Measurements from ENCODE around the gene HIP1. TPM values are rescaled to one million over a fixed set of nuclear protein-coding genes. Genes with fewer than 3 reads are reported as not detected.

HIP1 gene
- polyA plus RNA-seq, 6 donors from 2014 or later, result 2.5 to 7.8 (median 4.3) TPM

DNA sequence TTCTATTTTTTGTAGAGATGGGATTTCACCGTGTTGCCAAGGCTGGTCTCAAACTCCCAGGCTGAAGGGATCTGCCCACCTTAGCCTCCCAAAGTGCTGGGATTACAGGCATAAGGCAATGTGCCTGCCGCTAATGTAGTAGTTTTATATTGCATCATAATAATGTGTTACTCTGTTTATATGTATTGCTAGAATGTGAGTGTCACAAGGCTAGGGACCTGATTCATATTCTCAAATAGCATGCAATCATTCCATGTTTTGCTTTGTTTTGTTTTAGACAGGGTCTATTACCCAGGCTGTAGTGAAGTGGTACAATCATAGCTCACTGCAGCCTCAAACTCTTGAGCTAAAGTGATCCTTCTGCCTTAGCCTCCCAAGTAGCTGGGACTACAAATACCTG is 19.8 kb upstream of the HIP1 start:
- no peak for ATAC-seq (ENCODE audit: low read depth in 2 of 2)
- no peaks in the 10 kb centered on the region for H3K27me3 Mint-ChIP-seq
- peak overlapping the region in 1 of 8 donors; percentile 18 for H3K4me3 Mint-ChIP-seq

DNA sequence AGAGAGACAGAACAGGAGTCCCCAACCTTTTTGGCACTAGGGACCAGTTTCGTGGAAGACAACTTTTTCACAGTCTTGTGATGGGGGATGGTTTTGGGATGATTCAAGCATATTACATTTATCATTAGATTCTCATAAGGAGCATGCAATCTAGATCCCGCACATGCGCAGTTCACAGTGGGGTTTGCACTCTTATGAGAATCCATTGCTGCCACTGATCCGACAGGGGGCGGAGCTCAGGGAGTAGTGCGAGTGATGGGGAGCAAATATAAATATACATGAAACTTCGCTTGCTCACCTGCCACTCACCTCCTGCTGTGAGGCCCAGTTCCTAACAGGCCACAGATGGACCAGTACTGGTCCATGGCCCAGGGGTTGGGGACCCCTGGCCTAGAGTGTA is 19.1 kb upstream of the HIP1 start:
- H3K27me3 Mint-ChIP-seq, result no peaks in the 10 kb centered on the region
- ATAC-seq (ENCODE audit: low read depth in 2 of 2) (no peak), DNase-seq (no peak)
- peaks cover 5 to 7% (median 6%) of the 10 kb centered on the region in 3 donors for H3K4me1 Mint-ChIP-seq
- H3K27ac Mint-ChIP-seq, result peak overlapping the region in 1 of 6 donors; percentile 62
- no peaks in the 10 kb centered on the region for H3K9me3 Mint-ChIP-seq
- no peaks in the 10 kb centered on the region for H3K36me3 Mint-ChIP-seq
- no peak overlapping the region for H3K4me3 Mint-ChIP-seq

More for the DNA sequence above, 19.8 kb upstream of the HIP1 start:
- Mint-ChIP-seq H3K27ac (no peak overlapping the region), H3K9me3 (no peaks in the 10 kb centered on the region), H3K36me3 (no peaks in the 10 kb centered on the region), H3K4me1 (peaks cover 5 to 7% (median 6%) of the 10 kb centered on the region in 3 donors)
- DNase-seq, result no peak

- Mint-ChIP-seq H3K4me1 (peaks cover under 1 to 3% (median 2%) of the 10 kb centered on the region in 3 donors), H3K27me3 (no peaks in the 10 kb centered on the region), H3K36me3 (no peaks in the 10 kb centered on the region), H3K4me3 (no peak overlapping the region), H3K9me3 (no peaks in the 10 kb centered on the region), H3K27ac (peak overlapping the region in 1 of 6 donors; percentile 29)
- peak; percentile 33 to 38 for ATAC-seq (ENCODE audit: low read depth in 2 of 2)
- no peak for DNase-seq
Measured at GRCh38 chr7:75756991-75757676, 18.4 kb upstream of the HIP1 start.

- Mint-ChIP-seq H3K4me1 (no peaks in the 10 kb centered on the region), H3K27me3 (no peaks in the 10 kb centered on the region), H3K9me3 (no peaks in the 10 kb centered on the region), H3K27ac (no peak overlapping the region), H3K4me3 (no peak overlapping the region), H3K36me3 (no peaks in the 10 kb centered on the region)
- no peak for DNase-seq
- no peak for ATAC-seq (ENCODE audit: low read depth in 2 of 2)
Measured at GRCh38 chr7:75756206-75756990, 17.7 kb upstream of the HIP1 start.

DNA sequence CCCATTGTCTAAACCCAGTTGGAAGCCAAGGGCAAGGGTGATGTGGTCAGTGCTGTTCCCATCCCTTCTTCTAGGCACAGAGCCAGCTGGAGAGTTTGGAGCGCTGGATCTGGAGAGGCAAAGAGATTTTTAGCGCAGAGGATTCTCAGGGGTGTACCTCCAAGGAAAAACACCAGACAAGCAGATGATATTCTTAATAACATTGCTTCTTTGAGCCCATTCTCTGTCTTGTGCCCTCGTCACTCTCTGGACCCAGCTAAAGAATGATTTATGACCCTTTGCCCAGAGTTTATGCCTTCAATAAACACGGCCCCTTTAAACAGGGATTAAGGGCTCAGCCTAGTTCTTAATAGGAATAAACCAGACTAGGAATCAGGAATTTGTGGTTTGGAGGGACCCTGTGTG is 4.7 kb upstream of the HIP1 start:
- Mint-ChIP-seq H3K9me3 (no peaks in the 10 kb centered on the region), H3K36me3 (no peaks in the 10 kb centered on the region), H3K4me3 (peak overlapping the region in 1 of 8 donors; percentile 12), H3K4me1 (peaks cover 19 to 27% (median 22%) of the 10 kb centered on the region in 3 donors), H3K27me3 (no peaks in the 10 kb centered on the region), H3K27ac (peak overlapping the region in 1 of 6 donors; percentile 81)
- no peak for DNase-seq
- ATAC-seq (ENCODE audit: low read depth in 2 of 2), result no peak

GRCh38 chr7:75740846-75741497 is 2.2 kb upstream of the HIP1 start:
- ATAC-seq (ENCODE audit: low read depth in 2 of 2) (no peak), DNase-seq (peak; percentile 54)
- Mint-ChIP-seq H3K4me3 (peak overlapping the region; percentile 61 to 99 (median 82)), H3K27me3 (no peaks in the 10 kb centered on the region), H3K36me3 (no peaks in the 10 kb centered on the region), H3K27ac (peak overlapping the region in 5 of 6 donors; percentile 83 to 99 (median 95)), H3K4me1 (peaks cover 25 to 37% (median 27%) of the 10 kb centered on the region in 3 donors), H3K9me3 (no peaks in the 10 kb centered on the region)

- ATAC-seq (ENCODE audit: low read depth in 2 of 2) (peak; percentile 44 to 46), DNase-seq (no peak)
- Mint-ChIP-seq H3K4me1 (peaks cover 25 to 35% (median 27%) of the 10 kb centered on the region in 3 donors), H3K27me3 (no peaks in the 10 kb centered on the region), H3K36me3 (no peaks in the 10 kb centered on the region), H3K9me3 (no peaks in the 10 kb centered on the region), H3K27ac (peak overlapping the region; percentile 83 to 99 (median 98)), H3K4me3 (peak overlapping the region; percentile 82 to 99 (median 98))
Measured at GRCh38 chr7:75739796-75740672, 1.3 kb upstream of the HIP1 start.

GRCh38 chr7:75738975-75739795 is 444 bp upstream of the HIP1 start:
- Mint-ChIP-seq H3K27me3 (no peaks in the 10 kb centered on the region), H3K9me3 (no peaks in the 10 kb centered on the region), H3K4me1 (peaks cover 25 to 39% (median 27%) of the 10 kb centered on the region in 3 donors), H3K36me3 (no peaks in the 10 kb centered on the region), H3K27ac (peak overlapping the region; percentile 83 to 99 (median 98)), H3K4me3 (peak overlapping the region; percentile 95 to 99 (median 98))
- ATAC-seq (ENCODE audit: low read depth in 2 of 2) (peak; percentile 84 to 88), DNase-seq (peak; percentile 99)

- H3K27ac Mint-ChIP-seq, result peak overlapping the region; percentile 66 to 97 (median 84)
- no peak for ATAC-seq (ENCODE audit: low read depth in 2 of 2)
- H3K36me3 Mint-ChIP-seq, result no peaks in the 10 kb centered on the region
- DNase-seq, result no peak
- H3K4me3 Mint-ChIP-seq, result peak overlapping the region; percentile 91 to 98 (median 95)
- no peaks in the 10 kb centered on the region for H3K27me3 Mint-ChIP-seq
- H3K9me3 Mint-ChIP-seq, result no peaks in the 10 kb centered on the region
- H3K4me1 Mint-ChIP-seq, result peaks cover 25 to 37% (median 27%) of the 10 kb centered on the region in 3 donors
Measured at GRCh38 chr7:75737856-75738603, 711 bp downstream of the HIP1 start.

GRCh38 chr7:75735581-75736350 is 3.0 kb downstream of the HIP1 start:
- Mint-ChIP-seq H3K36me3 (no peaks in the 10 kb centered on the region), H3K9me3 (no peaks in the 10 kb centered on the region), H3K4me3 (peak overlapping the region in 1 of 8 donors; percentile 57), H3K27ac (peak overlapping the region in 1 of 6 donors; percentile 19), H3K4me1 (peaks cover 19 to 34% (median 21%) of the 10 kb centered on the region in 3 donors), H3K27me3 (no peaks in the 10 kb centered on the region)
- ATAC-seq (ENCODE audit: low read depth in 2 of 2) (no peak), DNase-seq (no peak)
